B cell (primary cell): ENCODE results near the gene ZFYVE21.

ENCODE experiments used
- CTCF ChIP-seq: fragments of 200-600 bp; IDR thresholded peaks from one replicate; pipeline ENCODE4 v1.8.0; 2022; ENCODE audit warnings: antibody characterized with exemption, mild to moderate bottlenecking
- EZH2 ChIP-seq: IDR thresholded peaks from 2 replicates; pipeline ENCODE4 v1.6.1; 2012; ENCODE audit warnings: borderline replicate concordance, low read depth, mild to moderate bottlenecking, moderate library complexity, low read length; ENCODE audit not compliant: insufficient read depth, poor library complexity, severe bottlenecking

GRCh38 chr14:103738701-103739451 lies 23.3 kb downstream of the ZFYVE21 start:
- TF ChIP-seq CTCF (no peak), EZH2 (no peak)
